ENCODE results near the gene JPH4. TPM values are rescaled to one million over a fixed set of nuclear protein-coding genes. Genes with fewer than 3 reads are reported as not detected.
"Not testable (repeated sequence)": the region's sequence is repeated elsewhere in the genome, so short reads cannot be mapped to it uniquely, and the experiment has no call there.

The JPH4 gene
- total RNA-seq, 1 donor from 2014 or later: 0.06 TPM

GRCh38 chr14:23602181-23603095 lies 23.8 kb upstream of the JPH4 start:
- no peak for DNase-seq (ENCODE audit: low read depth)
- TF ChIP-seq, protein P1, sequence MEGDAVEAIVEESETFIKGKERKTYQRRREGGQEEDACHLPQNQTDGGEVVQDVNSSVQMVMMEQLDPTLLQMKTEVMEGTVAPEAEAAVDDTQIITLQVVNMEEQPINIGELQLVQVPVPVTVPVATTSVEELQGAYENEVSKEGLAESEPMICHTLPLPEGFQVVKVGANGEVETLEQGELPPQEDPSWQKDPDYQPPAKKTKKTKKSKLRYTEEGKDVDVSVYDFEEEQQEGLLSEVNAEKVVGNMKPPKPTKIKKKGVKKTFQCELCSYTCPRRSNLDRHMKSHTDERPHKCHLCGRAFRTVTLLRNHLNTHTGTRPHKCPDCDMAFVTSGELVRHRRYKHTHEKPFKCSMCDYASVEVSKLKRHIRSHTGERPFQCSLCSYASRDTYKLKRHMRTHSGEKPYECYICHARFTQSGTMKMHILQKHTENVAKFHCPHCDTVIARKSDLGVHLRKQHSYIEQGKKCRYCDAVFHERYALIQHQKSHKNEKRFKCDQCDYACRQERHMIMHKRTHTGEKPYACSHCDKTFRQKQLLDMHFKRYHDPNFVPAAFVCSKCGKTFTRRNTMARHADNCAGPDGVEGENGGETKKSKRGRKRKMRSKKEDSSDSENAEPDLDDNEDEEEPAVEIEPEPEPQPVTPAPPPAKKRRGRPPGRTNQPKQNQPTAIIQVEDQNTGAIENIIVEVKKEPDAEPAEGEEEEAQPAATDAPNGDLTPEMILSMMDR (conservative IDR thresholded peaks at IDR 0.05; ENCODE audit: low read depth, low read length): no peak
- H3K4me3 ChIP-seq (ENCODE audit: low read depth, low read length): no peak overlapping the region

DNA sequence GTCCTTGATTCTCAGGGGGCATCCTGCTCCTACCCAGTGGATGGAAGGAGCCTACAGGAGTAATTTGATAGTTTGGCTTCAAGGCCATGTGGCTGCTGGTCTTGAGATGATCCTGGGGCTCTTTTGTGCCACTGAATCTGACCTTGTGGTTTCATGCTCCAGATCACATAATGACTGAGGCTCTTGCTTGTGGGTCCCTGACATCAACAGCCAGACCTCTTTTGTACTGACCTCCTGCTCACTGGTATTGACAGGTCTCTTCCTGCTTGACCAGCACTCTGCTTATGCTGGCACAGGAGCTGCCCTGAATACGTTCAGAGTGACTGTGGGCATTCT lies 23.2 kb upstream of the JPH4 start:
- H3K4me3 ChIP-seq (ENCODE audit: low read depth, low read length): no peak overlapping the region
- TF ChIP-seq, protein P1 (conservative IDR thresholded peaks at IDR 0.05; ENCODE audit: low read depth, low read length): no peak
- DNase-seq (ENCODE audit: low read depth): no peak

- DNase-seq (ENCODE audit: low read depth): no peak
- no peak overlapping the region for H3K4me3 ChIP-seq (ENCODE audit: low read depth, low read length)
- TF ChIP-seq, protein P1 (conservative IDR thresholded peaks at IDR 0.05; ENCODE audit: low read depth, low read length): no peak
Observed at GRCh38 chr14:23601424-23601823, 22.8 kb upstream of the JPH4 start.

GRCh38 chr14:23600806-23601205 lies 22.2 kb upstream of the JPH4 start:
- TF ChIP-seq, protein P1 (conservative IDR thresholded peaks at IDR 0.05; ENCODE audit: low read depth, low read length): no peak
- no peak for DNase-seq (ENCODE audit: low read depth)
- no peak overlapping the region for H3K4me3 ChIP-seq (ENCODE audit: low read depth, low read length)

GRCh38 chr14:23600322-23600707 lies 21.7 kb upstream of the JPH4 start:
- TF ChIP-seq, protein P1 (conservative IDR thresholded peaks at IDR 0.05; ENCODE audit: low read depth, low read length): no peak
- no peak overlapping the region for H3K4me3 ChIP-seq (ENCODE audit: low read depth, low read length)
- DNase-seq (ENCODE audit: low read depth): no peak

DNA sequence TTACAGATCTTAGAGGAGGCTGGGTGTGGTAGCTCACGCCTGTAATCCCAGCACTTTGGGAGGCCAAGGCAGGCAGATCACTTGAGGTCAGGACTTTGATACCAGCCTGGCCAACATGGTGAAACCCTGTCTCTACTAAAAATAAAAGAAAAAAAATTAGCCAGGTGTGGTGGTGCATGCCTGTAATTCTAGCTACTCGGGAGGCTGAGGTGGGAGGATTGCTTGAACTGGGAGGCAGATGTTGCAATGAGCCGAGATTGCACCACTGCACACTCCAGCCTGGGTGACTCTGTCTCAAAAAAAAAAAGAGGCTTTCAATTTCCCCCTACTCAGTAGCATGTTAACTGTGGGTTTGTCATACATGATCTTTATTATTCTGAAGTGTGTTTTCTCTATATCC lies 15.6 kb upstream of the JPH4 start:
- not testable (repeated sequence) for H3K4me3 ChIP-seq (ENCODE audit: low read depth, low read length); DNase-seq (ENCODE audit: low read depth)

DNA sequence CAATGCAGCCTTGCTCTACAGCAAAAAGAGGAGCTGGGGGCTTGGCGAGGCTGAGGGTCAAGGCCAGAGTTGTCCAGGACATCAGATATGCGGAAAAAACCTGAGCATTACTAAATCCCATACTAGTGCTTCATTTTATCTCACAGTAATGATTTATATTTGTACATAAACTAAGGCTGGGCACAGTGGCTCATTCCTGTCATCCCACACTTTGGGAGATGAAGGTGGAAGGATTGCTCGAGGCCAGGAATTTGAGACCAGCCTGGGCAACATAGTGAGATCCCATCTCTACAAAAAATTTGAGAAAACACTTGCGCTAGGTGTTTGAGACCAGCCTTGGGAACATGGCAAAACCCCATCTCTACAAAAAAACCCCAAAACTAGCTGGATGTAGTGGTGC lies 11.6 kb upstream of the JPH4 start:
- TF ChIP-seq, protein P1 (conservative IDR thresholded peaks at IDR 0.05; ENCODE audit: low read depth, low read length): no peak
- no peak overlapping the region for H3K4me3 ChIP-seq (ENCODE audit: low read depth, low read length)
- no peak for DNase-seq (ENCODE audit: low read depth)
